ENCODE results near the gene YIPF7. TPM values are rescaled to one million over a fixed set of nuclear protein-coding genes. Genes with fewer than 3 reads are reported as not detected.

The YIPF7 gene
- total RNA-seq, 1 donor from 2014 or later: 0.47 TPM

- no peaks in the 10 kb centered on the region for H3K9me3 Mint-ChIP-seq
- no peaks in the 10 kb centered on the region for H3K4me1 Mint-ChIP-seq
- TF ChIP-seq, protein P1, sequence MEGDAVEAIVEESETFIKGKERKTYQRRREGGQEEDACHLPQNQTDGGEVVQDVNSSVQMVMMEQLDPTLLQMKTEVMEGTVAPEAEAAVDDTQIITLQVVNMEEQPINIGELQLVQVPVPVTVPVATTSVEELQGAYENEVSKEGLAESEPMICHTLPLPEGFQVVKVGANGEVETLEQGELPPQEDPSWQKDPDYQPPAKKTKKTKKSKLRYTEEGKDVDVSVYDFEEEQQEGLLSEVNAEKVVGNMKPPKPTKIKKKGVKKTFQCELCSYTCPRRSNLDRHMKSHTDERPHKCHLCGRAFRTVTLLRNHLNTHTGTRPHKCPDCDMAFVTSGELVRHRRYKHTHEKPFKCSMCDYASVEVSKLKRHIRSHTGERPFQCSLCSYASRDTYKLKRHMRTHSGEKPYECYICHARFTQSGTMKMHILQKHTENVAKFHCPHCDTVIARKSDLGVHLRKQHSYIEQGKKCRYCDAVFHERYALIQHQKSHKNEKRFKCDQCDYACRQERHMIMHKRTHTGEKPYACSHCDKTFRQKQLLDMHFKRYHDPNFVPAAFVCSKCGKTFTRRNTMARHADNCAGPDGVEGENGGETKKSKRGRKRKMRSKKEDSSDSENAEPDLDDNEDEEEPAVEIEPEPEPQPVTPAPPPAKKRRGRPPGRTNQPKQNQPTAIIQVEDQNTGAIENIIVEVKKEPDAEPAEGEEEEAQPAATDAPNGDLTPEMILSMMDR (conservative IDR thresholded peaks at IDR 0.05): no peak
- no peak overlapping the region for H3K4me3 Mint-ChIP-seq
- DNase-seq (ENCODE audit: low read depth, low spot score): no peak
- H3K27ac Mint-ChIP-seq (ENCODE audit: unreplicated experiment): no peak overlapping the region
- H3K27me3 Mint-ChIP-seq (ENCODE audit: low read depth): peaks cover 7% of the 10 kb centered on the region
- H3K36me3 Mint-ChIP-seq (ENCODE audit: low read depth): no peaks in the 10 kb centered on the region
These were observed 72.5 kb downstream of the YIPF7 start for GRCh38 chr4:44578954-44579353.

Other genes starting within 250 kb of the YIPF7 start
- gene KCTD8, start 202.8 kb downstream of the YIPF7 start, total RNA-seq: not detected in 2 replicates
- 30.2 and 33.3 TPM in 2 replicates for gene GUF1, start 26.8 kb upstream of the YIPF7 start, total RNA-seq
- 11.4 and 11.8 TPM in 2 replicates for gene GNPDA2, start 74.9 kb upstream of the YIPF7 start, total RNA-seq